HL-60/S4 (cell line): Measurements from ENCODE around the gene SELENOO.

ENCODE experiments used
- in situ Hi-C: fragments of 300-500 bp; cut with MboI; formaldehyde crosslinking; loops from 2 replicates; pipeline ENCODE4 v1.14.3; 2022; ENCODE audit warnings: low sequenced_read_pairs

The SELENOO gene

GRCh38 chr22:50262460-50262911 lies 61.7 kb downstream of the SELENOO start:
- in situ Hi-C loops: loop anchor here (10.0 kb wide), 1 partner anchor 232 kb away; no protein-coding TSS in a partner anchor

GRCh38 chr22:50262973-50263617 lies 62.3 kb downstream of the SELENOO start:
- in situ Hi-C loops: loop anchor here (10.0 kb wide), 1 partner anchor 232 kb away; no protein-coding TSS in a partner anchor

DNA sequence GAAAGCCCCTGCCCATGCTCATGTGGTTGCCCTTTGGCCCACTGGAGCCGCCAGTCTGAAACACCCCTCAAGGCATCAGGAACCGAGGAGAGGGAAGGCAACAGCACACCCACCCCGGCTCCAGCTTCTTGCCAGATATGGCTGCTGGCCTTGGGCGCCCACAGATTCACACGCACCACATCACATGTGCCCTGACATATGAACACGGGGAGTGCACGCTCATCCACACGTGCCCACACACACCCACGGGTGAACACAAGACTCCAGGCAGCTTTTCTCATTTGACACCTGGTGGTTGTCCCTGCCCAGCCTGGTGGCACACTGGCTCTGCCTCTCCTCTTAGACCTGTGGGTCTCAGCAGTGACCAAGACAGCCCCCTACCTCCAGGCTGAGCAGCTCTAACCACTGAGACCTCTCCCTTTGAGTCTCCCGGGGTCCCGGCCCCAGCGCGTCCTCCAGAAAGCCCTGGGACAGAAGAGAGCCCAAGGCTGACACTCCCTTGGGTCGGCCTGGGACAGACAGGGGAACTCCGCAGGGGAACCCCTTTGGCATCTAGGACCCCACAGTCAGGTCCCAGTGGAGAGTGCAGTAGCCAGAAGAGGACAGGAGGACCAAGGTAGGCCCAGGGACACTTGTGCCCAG lies 63.4 kb downstream of the SELENOO start:
- in situ Hi-C loops: loop anchor here (10.0 kb wide), 1 partner anchor 231 kb away; no protein-coding TSS in a partner anchor

GRCh38 chr22:50264946-50265669 lies 64.3 kb downstream of the SELENOO start:
- in situ Hi-C loops: loop anchor here (10.0 kb wide), 1 partner anchor 230 kb away; no protein-coding TSS in a partner anchor

DNA sequence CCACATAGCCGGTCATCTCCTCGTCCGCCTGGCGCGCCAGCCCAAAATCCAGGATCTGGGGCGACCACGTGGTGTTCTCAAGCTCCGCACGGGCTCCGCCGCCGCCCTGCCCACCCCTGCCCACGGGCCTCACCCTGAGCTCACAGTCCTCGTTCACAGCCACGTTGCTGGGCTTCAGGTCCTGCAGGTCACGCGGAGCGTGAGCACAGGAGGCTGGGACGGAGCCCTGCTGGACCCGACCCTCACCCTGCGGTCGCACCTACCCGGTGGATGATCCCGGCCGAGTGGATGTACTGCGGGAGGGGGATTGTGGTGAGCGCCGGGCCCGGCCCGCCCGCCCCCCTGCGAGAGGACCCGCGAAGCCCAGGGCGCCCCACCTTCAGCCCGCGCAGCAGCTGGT lies 66.2 kb downstream of the SELENOO start:
- in situ Hi-C loops: loop anchor here (10.0 kb wide), 1 partner anchor 228 kb away; no protein-coding TSS in a partner anchor
